Neural crest cell (in vitro differentiated cells): ENCODE measurements around the gene MAP4K2. TPM values are rescaled to one million over a fixed set of nuclear protein-coding genes. Genes with fewer than 3 reads are reported as not detected.
A peak's percentile ranks its signal among the peaks of the same experiment; 100 is the strongest.

Experiments used
- DNase-seq: peaks from one replicate; pipeline ENCODE4 v3.0.0; 2021; ENCODE audit warnings: low read depth, mixed read lengths, low spot score
- H3K27ac Mint-ChIP-seq: one replicate; pipeline ENCODE4 v1.8.0; 2021; ENCODE audit warnings: mild to moderate bottlenecking, mixed read lengths; ENCODE audit not compliant: unreplicated experiment
- H3K27me3 Mint-ChIP-seq: 2 replicates; pipeline ENCODE4 v1.8.0; 2021; ENCODE audit warnings: low read depth, mild to moderate bottlenecking, mixed read lengths
- H3K36me3 Mint-ChIP-seq: 2 replicates; pipeline ENCODE4 v1.8.0; 2021; ENCODE audit warnings: low read depth, mild to moderate bottlenecking, mixed read lengths
- H3K4me1 Mint-ChIP-seq: 2 replicates; pipeline ENCODE4 v1.8.0; 2021; ENCODE audit warnings: mixed read lengths
- H3K4me3 Mint-ChIP-seq: one replicate; pipeline ENCODE4 v1.8.0; 2021; ENCODE audit warnings: mild to moderate bottlenecking, mixed read lengths
- H3K9me3 Mint-ChIP-seq: 2 replicates; pipeline ENCODE4 v1.8.0; 2021; ENCODE audit warnings: mixed read lengths
- CTCF ChIP-seq: fragments of 200-600 bp; sonication (generic); conservative IDR thresholded peaks from 2 replicates; pipeline ENCODE4 v1.5.0; 2021; ENCODE audit warnings: antibody characterized with exemption, mild to moderate bottlenecking
- total RNA-seq: library from RNA; stranded (reverse); gene quantifications from 2 replicates; pipeline ENCODE4 v1.2.1, GENCODE V29; 2021

Gene MAP4K2
- total RNA-seq, 1 donor from 2014 or later, result 14.6 TPM

GRCh38 chr11:64763526-64764039, 39.4 kb downstream of the MAP4K2 start:
- Mint-ChIP-seq H3K36me3 (peaks cover 37% of the 10 kb centered on the region), H3K27ac (no peak overlapping the region), H3K4me3 (peak overlapping the region; percentile 32), H3K9me3 (no peaks in the 10 kb centered on the region), H3K4me1 (peaks cover 68% of the 10 kb centered on the region), H3K27me3 (peaks cover 30% of the 10 kb centered on the region)
- no peak for TF ChIP-seq CTCF
- no peak for DNase-seq

- H3K27me3 Mint-ChIP-seq, result peaks cover 30% of the 10 kb centered on the region
- H3K4me1 Mint-ChIP-seq, result peaks cover 64% of the 10 kb centered on the region
- no peak for TF ChIP-seq CTCF
- H3K9me3 Mint-ChIP-seq, result no peaks in the 10 kb centered on the region
- H3K36me3 Mint-ChIP-seq, result peaks cover 32% of the 10 kb centered on the region
- peak overlapping the region; percentile 54 for H3K27ac Mint-ChIP-seq
- DNase-seq, result no peak
- H3K4me3 Mint-ChIP-seq, result peak overlapping the region; percentile 32
Measured at GRCh38 chr11:64762674-64763525, 40.1 kb downstream of the MAP4K2 start.

GRCh38 chr11:64762277-64762673, 40.7 kb downstream of the MAP4K2 start:
- no peaks in the 10 kb centered on the region for H3K9me3 Mint-ChIP-seq
- H3K4me1 Mint-ChIP-seq, result peaks cover 60% of the 10 kb centered on the region
- H3K36me3 Mint-ChIP-seq, result peaks cover 26% of the 10 kb centered on the region
- peak overlapping the region; percentile 77 for H3K4me3 Mint-ChIP-seq
- no peak for TF ChIP-seq CTCF
- no peak overlapping the region for H3K27ac Mint-ChIP-seq
- no peak for DNase-seq
- peaks cover 30% of the 10 kb centered on the region for H3K27me3 Mint-ChIP-seq

- Mint-ChIP-seq H3K4me3 (peak overlapping the region; percentile 90), H3K4me1 (peaks cover 60% of the 10 kb centered on the region)
- no peak for DNase-seq
Measured at GRCh38 chr11:64760759-64761420, 42.1 kb downstream of the MAP4K2 start.

More at GRCh38 chr11:64760759-64761420, 42.1 kb downstream of the MAP4K2 start:
- Mint-ChIP-seq H3K9me3 (no peaks in the 10 kb centered on the region), H3K27me3 (peaks cover 30% of the 10 kb centered on the region), H3K36me3 (peaks cover 21% of the 10 kb centered on the region), H3K27ac (no peak overlapping the region)
- TF ChIP-seq CTCF, result no peak
